Mononuclear cell (primary cell): ENCODE measurements around the gene GBA2. TPM values are rescaled to one million over a fixed set of nuclear protein-coding genes. Genes with fewer than 3 reads are reported as not detected.
A peak's percentile ranks its signal among the peaks of the same experiment; 100 is the strongest.

ENCODE experiments used
- H3K27me3 ChIP-seq: 2 replicates; pipeline ENCODE4 v1.6.0; 2011; ENCODE audit warnings: low read length, control low read depth; ENCODE audit not compliant: insufficient read depth
- H3K4me1 ChIP-seq: 2 replicates; pipeline ENCODE4 v1.5.1; 2011; ENCODE audit warnings: mild to moderate bottlenecking, low read length, control low read depth; ENCODE audit not compliant: insufficient read depth
- H3K4me3 ChIP-seq: 2 replicates; pipeline ENCODE4 v1.5.1; 2011; ENCODE audit warnings: mild to moderate bottlenecking, low read length, moderate library complexity
- H3K9me3 ChIP-seq: 2 replicates; pipeline ENCODE4 v1.5.1; 2011; ENCODE audit warnings: low read depth, mild to moderate bottlenecking, control low read depth, low read length
- total RNA-seq: library from RNA; depleted of rRNA; stranded (reverse); fragments of >200 nt; gene quantifications from one replicate; pipeline ENCODE4 v1.2.3, GENCODE V29; 2012

The GBA2 gene
- total RNA-seq, 1 donor = 13.4 TPM

GRCh38 chr9:35755071-35755470, 6.0 kb upstream of the GBA2 start:
- Histone ChIP-seq H3K27me3 (no peaks in the 10 kb centered on the region), H3K4me1 (peaks cover 46% of the 10 kb centered on the region), H3K4me3 (no peak overlapping the region), H3K9me3 (no peaks in the 10 kb centered on the region)

- Histone ChIP-seq H3K4me3 (no peak within 1 kb of the TSS), H3K9me3 (no peaks in the 10 kb centered on the region), H3K27me3 (no peaks in the 10 kb centered on the region), H3K4me1 (peaks cover 50% of the 10 kb centered on the region)
Measured at GRCh38 chr9:35754264-35754663, 5.2 kb upstream of the GBA2 start, which contains the start of gene MSMP. Gene MSMP, minus strand, starts transcription at chr9:35754276. Its CDS starts 147 bp downstream, at chr9:35754129.

- H3K27me3 ChIP-seq = no peaks in the 10 kb centered on the region
- no peak overlapping the region for H3K4me3 ChIP-seq
- peaks cover 46% of the 10 kb centered on the region for H3K4me1 ChIP-seq
- no peaks in the 10 kb centered on the region for H3K9me3 ChIP-seq
Measured at GRCh38 chr9:35753466-35753865, 4.4 kb upstream of the GBA2 start.

GRCh38 chr9:35750256-35750531, 1.2 kb upstream of the GBA2 start:
- H3K4me3 ChIP-seq = no peak overlapping the region
- H3K4me1 ChIP-seq = peaks cover 48% of the 10 kb centered on the region
- no peaks in the 10 kb centered on the region for H3K27me3 ChIP-seq
- H3K9me3 ChIP-seq = no peaks in the 10 kb centered on the region

GRCh38 chr9:35749515-35750255, 657 bp upstream of the GBA2 start:
- Histone ChIP-seq H3K4me3 (peak overlapping the region; percentile 74), H3K9me3 (no peaks in the 10 kb centered on the region), H3K27me3 (no peaks in the 10 kb centered on the region), H3K4me1 (peaks cover 48% of the 10 kb centered on the region)

- Histone ChIP-seq H3K27me3 (no peaks in the 10 kb centered on the region), H3K9me3 (no peaks in the 10 kb centered on the region), H3K4me3 (peak overlapping the region; percentile 74), H3K4me1 (peaks cover 57% of the 10 kb centered on the region)
Measured at GRCh38 chr9:35748242-35748857, 678 bp downstream of the GBA2 start.

GRCh38 chr9:35746583-35746982, 2.4 kb downstream of the GBA2 start:
- Histone ChIP-seq H3K9me3 (no peaks in the 10 kb centered on the region), H3K4me1 (peaks cover 67% of the 10 kb centered on the region), H3K4me3 (no peak overlapping the region), H3K27me3 (no peaks in the 10 kb centered on the region)

GRCh38 chr9:35745569-35745968, 3.5 kb downstream of the GBA2 start:
- Histone ChIP-seq H3K4me3 (no peak overlapping the region), H3K9me3 (no peaks in the 10 kb centered on the region), H3K4me1 (peaks cover 64% of the 10 kb centered on the region), H3K27me3 (no peaks in the 10 kb centered on the region)

GRCh38 chr9:35743880-35744518, 5.0 kb downstream of the GBA2 start:
- no peaks in the 10 kb centered on the region for H3K27me3 ChIP-seq
- no peaks in the 10 kb centered on the region for H3K9me3 ChIP-seq
- H3K4me1 ChIP-seq = peaks cover 52% of the 10 kb centered on the region
- no peak overlapping the region for H3K4me3 ChIP-seq

GRCh38 chr9:35743452-35743851, 5.6 kb downstream of the GBA2 start:
- Histone ChIP-seq H3K27me3 (no peaks in the 10 kb centered on the region), H3K4me1 (peaks cover 50% of the 10 kb centered on the region), H3K9me3 (no peaks in the 10 kb centered on the region), H3K4me3 (no peak overlapping the region)

- H3K4me1 ChIP-seq = peaks cover 33% of the 10 kb centered on the region
- H3K27me3 ChIP-seq = no peaks in the 10 kb centered on the region
- H3K4me3 ChIP-seq = no peak overlapping the region
- H3K9me3 ChIP-seq = no peaks in the 10 kb centered on the region
Measured at GRCh38 chr9:35741740-35742139, 7.3 kb downstream of the GBA2 start.

GRCh38 chr9:35740243-35740642, 8.8 kb downstream of the GBA2 start:
- Histone ChIP-seq H3K4me1 (peaks cover 27% of the 10 kb centered on the region), H3K9me3 (no peaks in the 10 kb centered on the region), H3K4me3 (no peak overlapping the region), H3K27me3 (no peaks in the 10 kb centered on the region)

GRCh38 chr9:35738924-35739323, 10.1 kb downstream of the GBA2 start:
- H3K4me1 ChIP-seq = peaks cover 26% of the 10 kb centered on the region
- H3K4me3 ChIP-seq = no peak overlapping the region
- H3K27me3 ChIP-seq = no peaks in the 10 kb centered on the region
- H3K9me3 ChIP-seq = no peaks in the 10 kb centered on the region

- no peak overlapping the region for H3K4me3 ChIP-seq
- peaks cover 26% of the 10 kb centered on the region for H3K4me1 ChIP-seq
- H3K9me3 ChIP-seq = no peaks in the 10 kb centered on the region
- H3K27me3 ChIP-seq = no peaks in the 10 kb centered on the region
Measured at GRCh38 chr9:35738186-35738585, 10.8 kb downstream of the GBA2 start.

- H3K4me3 ChIP-seq = no peak overlapping the region
- H3K27me3 ChIP-seq = no peaks in the 10 kb centered on the region
- peaks cover 28% of the 10 kb centered on the region for H3K4me1 ChIP-seq
- no peaks in the 10 kb centered on the region for H3K9me3 ChIP-seq
Measured at GRCh38 chr9:35737143-35737542, 11.9 kb downstream of the GBA2 start.
